Sigmoid colon (tissue), 4 donors: ENCODE results near the gene F3.

Experiments used
- POLR2A ChIP-seq, 2 donors: fragments of 450-650 bp; IDR thresholded peaks; one replicate each; pipeline ENCODE4 v1.6.1; 2016; ENCODE audit warnings: antibody characterized with exemption in 2 of 2, mild to moderate bottlenecking in 2 of 2, moderate library complexity in 2 of 2
- POLR2AphosphoS5 ChIP-seq, 4 donors: sonication (generic); formaldehyde crosslinking; IDR thresholded peaks; one replicate each; pipeline ENCODE4 v1.6.1; 2017; ENCODE audit warnings: antibody characterized with exemption in 4 of 4
- TF ChIP-seq, protein P1 (sequence below), 4 experiments: fragments of 450-650 bp in 3 of 4; fragments of 200-600 bp in 1 of 4; IDR thresholded peaks; one replicate each; pipeline ENCODE4 v1.5.1; 2016 to 2019; ENCODE audit warnings: antibody characterized with exemption in 4 of 4, mild to moderate bottlenecking in 3 of 4, moderate library complexity in 2 of 4

DNA sequence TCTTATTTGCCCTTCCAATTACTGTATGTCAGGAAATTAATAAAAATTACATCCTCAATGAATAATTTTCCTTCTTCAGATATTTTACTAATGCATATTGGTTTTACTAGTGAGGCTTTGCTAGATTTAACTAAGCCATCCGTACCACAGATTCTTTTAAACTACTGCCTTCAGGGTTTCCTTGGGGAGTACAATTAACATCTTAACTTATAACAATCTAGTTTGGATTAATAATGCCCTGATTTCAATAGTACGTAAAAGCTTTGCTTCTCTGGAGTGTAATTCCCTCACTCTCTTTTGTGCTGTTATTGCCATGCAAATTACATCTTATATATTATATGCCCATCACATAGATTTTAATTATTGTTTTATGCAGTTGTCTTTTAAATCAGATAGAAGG is 24.3 kb upstream of the F3 start:
- TF ChIP-seq, protein P1, sequence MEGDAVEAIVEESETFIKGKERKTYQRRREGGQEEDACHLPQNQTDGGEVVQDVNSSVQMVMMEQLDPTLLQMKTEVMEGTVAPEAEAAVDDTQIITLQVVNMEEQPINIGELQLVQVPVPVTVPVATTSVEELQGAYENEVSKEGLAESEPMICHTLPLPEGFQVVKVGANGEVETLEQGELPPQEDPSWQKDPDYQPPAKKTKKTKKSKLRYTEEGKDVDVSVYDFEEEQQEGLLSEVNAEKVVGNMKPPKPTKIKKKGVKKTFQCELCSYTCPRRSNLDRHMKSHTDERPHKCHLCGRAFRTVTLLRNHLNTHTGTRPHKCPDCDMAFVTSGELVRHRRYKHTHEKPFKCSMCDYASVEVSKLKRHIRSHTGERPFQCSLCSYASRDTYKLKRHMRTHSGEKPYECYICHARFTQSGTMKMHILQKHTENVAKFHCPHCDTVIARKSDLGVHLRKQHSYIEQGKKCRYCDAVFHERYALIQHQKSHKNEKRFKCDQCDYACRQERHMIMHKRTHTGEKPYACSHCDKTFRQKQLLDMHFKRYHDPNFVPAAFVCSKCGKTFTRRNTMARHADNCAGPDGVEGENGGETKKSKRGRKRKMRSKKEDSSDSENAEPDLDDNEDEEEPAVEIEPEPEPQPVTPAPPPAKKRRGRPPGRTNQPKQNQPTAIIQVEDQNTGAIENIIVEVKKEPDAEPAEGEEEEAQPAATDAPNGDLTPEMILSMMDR (IDR thresholded peaks at IDR 0.05) = no peak
- TF ChIP-seq POLR2A (IDR thresholded peaks at IDR 0.05) = no peak
- no peak for TF ChIP-seq POLR2AphosphoS5 (IDR thresholded peaks at IDR 0.05)
